Kidney capillary endothelial cell (primary cell): ENCODE measurements around the gene TESPA1.
"Not testable (repeated sequence)": the region's sequence is repeated elsewhere in the genome, so short reads cannot be mapped to it uniquely, and the experiment has no call there.

Source experiments
- DNase-seq: peaks from one replicate; pipeline ENCODE4 v3.0.0-alpha.2; 2018; ENCODE audit warnings: low spot score

The TESPA1 gene, protein sequence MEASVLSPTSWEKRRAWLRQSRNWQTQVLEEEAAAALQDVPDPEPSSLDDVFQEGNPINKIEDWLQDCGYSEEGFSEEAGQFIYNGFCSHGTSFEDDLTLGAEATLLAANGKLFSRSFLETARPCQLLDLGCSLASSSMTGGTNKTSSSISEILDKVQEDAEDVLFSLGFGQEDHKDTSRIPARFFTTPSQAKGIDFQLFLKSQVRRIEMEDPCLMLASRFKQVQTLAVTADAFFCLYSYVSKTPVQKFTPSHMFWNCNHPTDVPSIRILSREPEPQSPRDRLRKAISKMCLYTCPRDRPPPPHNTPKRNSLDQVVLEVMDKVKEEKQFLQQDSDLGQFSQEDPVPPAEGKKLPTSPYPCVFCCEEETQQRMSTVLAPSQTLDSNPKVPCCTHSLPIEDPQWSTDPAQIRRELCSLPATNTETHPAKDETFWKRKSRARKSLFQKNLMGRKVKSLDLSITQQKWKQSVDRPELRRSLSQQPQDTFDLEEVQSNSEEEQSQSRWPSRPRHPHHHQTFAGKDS

DNA sequence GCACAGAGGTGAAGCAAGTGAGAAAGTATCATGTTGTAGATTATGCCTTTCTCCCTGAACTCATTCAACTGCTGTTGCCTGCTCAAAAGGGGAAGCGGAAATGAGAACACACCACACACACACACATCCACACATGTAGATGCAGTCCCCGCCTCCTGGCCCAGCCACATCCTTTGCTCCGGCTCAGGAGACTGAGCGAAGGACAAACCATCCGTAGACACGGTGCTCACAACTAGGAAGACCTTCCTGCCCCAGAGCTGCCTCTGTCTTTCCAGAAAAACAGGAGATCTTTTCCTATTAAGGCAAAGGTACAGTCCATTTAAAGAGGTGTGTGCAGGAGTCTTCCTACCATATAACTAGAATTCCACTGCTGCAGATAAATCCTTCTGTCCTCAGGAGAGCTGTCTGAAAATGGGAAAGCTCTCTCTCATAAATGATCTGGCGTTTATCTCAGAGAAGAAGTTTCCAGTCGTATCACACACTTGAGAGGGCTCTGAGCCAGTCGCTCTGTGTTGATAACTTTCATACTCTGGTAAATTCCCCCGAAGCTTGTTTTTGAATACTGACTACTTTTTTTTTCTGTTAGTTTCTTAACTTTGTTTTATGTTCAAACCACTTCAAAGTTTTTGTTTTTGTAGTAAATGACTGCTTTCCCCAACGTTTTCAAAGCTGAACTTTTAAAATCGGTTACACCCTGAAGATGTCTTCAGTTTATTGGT, at the start of gene TESPA1:
TSS of gene TESPA1 (minus strand) at position 105 of the 719 bp plus-strand sequence. CDS start 10,200 bp downstream, outside the sequence.
- no peak for DNase-seq

DNA sequence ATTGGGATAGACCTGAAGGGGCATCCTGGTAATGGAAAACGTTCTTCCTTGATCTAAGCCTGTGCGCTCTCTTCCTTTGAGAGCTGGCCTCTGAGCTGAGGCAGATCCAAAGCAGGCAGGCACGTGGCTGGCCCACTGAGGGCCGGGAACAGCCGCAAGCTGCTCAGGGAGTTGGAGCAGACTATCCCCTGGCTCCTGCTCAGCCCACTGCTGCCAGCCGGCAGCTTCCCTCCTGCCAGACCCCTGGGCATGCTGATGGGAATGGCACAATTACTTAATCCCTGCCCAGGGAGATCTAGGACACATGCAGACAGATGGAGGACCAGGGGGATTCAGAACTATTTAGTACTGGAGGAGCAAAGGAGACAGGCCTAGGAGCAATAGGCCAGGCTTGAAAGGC, 49.7 kb upstream of the TESPA1 start:
- no peak for DNase-seq

DNA sequence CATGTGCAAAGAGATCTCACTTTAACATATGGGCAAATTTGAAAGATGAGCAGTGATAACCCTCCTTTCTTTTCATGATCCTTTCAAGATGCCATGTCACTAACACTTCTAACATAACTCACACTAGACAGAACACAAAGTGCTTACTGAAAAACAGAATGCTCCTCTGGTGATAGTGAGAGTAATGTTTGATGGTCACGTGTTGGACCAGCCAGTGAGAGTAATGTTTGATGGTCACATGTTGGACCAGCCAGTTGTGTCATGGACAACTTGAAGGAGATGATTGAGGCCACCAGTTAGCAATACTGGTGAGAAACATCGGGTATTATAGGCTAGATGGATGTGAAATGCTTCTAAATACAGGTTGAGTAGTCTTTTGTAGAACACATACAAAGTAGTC, 40.9 kb upstream of the TESPA1 start:
- DNase-seq = no peak

DNA sequence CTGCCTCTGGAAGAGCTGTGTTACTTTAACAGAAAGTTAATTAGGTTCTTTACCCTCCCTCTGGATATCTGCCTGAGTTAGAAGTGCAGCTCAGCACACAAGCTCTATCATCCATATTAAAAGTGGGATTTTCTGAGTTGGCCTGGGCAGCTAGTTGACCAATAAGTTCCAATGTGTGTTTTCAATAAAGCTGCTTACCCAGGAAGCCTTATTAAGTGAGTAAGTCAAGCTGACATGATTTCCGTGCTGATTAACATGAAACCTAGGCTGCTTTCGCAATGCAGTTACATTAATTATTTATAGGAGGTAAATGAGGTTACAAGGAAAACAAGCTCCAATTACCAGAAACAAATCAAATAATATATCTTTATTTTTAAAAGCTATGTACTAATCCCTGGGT, 40.0 kb upstream of the TESPA1 start:
- no peak for DNase-seq

DNA sequence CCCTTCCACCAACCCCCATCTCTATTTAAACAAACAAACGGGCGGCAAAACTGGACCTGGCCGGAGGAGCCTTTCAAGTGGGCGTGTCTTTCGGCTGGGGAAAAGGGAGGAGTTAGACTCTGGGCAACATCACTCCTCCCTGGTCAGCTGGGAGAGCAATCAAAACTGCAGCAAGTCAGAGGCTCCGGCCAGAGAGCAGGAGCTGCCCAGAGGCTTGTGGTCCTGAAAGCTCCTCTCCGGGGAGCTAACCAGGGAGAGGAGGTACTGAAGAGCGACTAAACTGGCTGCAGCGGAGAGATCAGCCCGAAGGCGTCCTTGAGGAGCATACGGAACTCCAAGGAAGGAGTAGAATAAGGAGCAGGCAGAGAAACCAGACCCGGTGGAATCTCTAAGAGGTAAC, 35.2 kb upstream of the TESPA1 start, which contains the start of gene NEUROD4:
TSS of gene NEUROD4 (plus strand) at position 191 of the 400 bp plus-strand sequence. CDS start 6,466 bp downstream, outside the sequence.
- DNase-seq = peak; percentile 48

DNA sequence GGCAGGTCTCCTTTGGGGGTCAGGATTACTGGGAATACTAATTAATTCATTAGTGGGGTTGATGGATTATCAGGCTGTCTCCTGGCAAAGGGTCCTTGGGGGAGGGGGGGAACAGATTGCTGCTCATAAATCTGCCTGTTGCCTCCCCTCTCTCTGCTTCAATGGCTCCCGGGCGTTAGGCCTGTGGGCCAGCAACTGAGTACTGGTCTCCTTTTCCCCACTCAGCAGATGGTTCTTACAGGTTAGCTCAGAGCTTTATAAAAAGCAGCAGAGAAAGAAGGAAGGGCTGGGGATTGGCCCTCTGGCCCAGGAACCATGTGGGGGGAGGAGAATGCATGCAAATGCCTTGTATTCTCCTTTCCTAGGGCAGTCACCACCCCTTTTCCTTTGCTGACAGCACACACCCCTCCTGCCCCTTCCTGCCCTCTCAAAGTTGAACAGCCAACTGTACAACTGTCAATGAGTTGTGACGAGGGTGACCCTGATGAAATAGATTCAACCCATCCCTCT, 32.9 kb upstream of the TESPA1 start:
- DNase-seq = no peak

DNA sequence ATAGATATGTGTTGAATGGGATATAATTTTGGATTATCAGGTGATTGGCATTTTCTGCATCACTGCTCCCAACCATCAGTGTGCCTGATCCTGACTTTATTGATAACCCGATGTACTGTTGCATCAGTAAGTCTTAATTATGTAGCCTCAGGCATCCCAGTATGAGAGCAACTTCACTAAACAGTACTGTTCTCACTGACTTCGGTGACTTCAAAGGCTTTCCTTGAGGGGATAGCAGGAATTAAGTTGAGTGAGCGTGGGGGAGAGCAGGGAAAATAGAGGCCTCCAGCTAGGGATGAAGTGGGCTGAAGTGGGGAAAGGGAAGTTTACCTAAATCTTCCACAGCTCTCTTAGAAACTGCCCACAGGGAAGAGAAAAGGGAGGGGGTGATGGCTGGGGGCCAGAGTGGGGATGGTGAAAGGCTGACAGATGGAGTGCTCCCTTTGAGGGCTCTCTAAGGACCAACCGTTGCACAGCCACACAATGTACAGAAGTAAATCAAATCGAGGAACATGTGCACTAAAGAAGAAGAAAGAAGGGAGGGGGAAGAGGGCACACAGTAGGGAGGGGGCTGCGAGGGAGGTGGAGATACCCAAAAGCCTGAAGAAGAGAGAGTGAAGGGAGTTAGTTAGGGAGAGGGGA, 24.5 kb upstream of the TESPA1 start:
- DNase-seq = no peak

DNA sequence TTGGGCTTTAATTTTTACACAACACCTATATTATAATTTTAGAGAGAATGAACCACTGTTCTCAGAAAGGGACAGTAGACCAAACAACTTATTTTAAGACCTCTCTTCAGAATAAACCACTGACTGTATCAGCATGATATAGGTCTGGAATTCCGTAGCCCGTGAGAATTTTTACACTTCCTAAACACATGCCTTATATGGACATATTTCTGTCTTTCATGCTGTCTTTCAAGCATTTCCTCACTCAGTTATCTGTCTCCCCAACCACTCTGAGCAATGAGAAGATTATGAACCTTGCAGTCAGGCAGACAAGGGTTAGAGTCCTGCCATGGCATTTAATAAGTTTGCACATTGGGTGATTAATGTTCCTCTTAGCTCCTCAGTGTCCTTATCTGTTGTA, 17.8 kb upstream of the TESPA1 start:
- DNase-seq = no peak

DNA sequence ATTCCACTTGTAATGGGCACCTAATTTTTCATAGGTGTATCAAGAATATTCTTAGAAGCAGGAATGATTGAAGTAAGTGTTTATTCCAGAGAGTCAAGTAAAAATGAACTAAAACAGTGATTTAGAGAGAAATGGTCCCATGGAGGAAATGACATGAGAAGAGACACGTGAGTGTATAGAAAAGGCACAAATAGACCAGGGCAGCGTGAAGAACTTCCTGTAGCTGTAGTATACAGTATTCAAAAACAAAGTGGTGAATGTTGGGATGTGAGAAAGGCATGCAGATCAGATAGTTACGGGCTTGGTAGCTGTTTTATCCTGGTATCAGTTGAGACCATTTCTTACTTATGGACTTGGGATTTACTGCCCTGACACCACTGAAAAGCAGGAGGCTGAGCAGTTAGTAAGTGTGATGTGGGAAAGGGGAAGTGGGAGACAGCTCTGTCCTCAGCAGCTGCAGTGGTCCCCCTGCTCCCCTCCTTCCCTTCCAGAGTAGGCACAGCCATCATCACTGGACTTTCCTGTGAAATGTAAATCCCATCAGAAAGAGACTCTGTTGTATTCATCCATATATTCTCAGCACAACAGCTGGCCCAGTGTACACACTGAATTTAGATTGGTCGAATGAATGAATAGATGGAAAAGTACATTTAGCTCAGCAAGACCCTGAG, 16.8 kb upstream of the TESPA1 start:
- DNase-seq = no peak

DNA sequence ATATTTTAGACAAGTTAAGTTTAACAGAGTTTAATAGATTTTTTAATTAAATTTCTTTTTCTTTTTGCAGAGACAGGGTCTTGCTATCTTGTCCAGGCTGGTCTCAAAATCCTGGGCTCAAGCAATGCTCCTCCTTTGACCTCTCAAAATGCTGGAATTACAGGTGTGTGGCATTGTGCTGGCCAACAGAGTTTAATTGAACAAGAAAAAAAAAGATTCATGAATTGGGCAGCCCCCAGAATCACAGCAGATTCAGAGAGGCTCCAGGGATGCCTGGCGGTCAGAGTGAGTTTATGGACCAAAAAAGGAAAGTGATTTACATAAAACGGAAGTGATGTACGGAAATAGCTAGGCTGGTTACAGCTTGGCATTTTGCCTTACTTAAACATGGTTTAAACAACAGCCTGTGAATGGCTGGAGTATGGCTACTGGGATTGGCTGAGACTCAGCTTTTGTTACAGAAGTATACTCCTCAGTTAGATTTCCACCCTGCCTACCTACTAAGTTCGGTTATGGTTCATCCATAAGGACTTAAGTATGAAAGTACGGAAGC, 14.5 kb upstream of the TESPA1 start:
- DNase-seq = no peak

DNA sequence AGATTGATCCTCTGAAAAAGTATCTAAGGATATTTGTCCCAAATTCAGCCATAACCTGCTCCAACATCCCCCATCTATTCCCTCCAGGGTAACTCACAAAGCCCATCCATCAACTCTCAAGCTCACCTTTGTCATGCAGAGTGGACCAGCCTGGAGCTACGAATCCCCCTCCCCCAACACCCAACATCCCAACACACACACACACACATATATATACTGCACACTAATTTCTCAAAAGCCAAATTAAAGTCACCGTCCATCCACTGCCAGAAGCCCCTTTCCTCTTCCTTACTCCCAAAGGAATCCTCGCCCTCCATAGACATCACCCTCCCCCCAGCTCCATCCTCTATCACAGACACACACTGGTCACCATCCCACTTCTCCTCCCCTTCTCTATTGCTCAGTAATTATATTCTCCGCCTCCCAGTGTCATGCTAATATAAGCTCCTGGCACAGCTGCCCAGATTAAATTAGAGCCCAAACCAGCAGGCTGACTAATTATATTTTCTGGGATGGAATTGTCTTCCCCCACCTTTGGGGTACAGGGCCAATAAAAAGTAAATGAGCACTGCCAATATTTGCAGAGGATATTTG, 13.5 kb upstream of the TESPA1 start:
- no peak for DNase-seq

DNA sequence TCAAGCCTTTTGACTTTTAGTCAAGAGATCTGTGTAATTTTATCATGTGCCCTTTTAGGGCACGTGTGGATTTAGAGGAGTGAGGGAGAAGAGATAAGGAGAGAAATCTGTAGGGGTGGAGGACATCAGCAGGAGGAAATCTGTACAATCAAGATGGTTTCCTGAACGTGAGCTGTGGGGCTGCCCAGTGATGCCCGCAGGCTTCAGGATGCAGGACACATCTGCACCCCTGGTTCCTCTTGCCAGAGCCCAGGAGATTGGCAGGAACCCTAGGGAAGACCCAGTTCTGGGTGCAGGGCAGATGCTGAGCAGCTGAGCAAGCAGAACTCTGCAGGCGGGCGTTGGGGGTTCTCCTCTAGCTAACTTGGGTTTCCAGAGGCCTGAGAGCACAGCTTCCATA, 11.6 kb upstream of the TESPA1 start:
- no peak for DNase-seq

DNA sequence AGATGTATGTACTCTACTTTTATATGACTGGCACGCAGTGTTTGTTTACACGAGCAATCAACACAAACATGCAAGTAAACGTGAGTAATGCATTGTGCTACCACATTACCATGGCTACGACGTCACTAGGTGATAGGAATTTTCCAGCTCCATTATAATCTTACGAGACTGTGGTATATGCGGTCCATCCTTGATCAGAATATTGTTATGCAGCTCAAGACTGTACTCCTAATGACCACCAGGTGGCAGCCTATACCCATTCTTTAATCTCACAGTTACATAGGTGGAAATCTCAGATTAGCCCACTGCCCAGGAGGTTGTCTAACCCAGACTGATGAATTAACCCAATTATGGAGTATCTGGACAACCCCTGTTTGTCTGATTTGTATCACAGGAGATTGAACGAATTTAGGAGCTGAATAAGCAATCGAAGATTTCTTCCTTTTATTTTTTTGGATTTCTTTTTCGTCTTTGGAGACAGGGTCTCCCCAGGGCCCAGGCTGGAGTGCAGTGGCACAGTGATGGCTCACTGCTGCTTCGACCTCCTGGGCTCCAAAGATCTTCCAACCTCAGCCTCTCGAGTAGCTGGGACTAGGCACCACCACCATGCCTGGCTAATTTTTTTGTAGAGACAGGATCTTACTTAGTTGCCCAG, 8.7 kb upstream of the TESPA1 start:
- peak; percentile 51 for DNase-seq

DNA sequence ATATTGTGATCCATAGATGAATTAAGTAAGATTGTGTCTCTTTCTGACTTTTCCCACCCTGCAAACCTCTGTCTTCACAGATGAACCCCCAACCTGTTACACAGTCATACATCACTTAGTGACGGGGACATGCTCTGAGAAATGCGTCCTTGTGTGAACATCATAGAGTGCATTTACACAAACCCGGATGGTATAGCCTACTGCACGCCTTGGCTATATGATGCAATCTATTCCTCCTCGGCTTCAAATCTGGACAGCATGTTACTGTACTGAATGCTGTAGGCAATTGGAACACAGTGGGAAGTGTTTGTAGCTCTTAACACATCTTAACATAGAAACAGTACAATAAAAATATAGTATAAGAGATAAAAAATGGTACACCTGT, 7.4 kb upstream of the TESPA1 start:
- DNase-seq = no peak

DNA sequence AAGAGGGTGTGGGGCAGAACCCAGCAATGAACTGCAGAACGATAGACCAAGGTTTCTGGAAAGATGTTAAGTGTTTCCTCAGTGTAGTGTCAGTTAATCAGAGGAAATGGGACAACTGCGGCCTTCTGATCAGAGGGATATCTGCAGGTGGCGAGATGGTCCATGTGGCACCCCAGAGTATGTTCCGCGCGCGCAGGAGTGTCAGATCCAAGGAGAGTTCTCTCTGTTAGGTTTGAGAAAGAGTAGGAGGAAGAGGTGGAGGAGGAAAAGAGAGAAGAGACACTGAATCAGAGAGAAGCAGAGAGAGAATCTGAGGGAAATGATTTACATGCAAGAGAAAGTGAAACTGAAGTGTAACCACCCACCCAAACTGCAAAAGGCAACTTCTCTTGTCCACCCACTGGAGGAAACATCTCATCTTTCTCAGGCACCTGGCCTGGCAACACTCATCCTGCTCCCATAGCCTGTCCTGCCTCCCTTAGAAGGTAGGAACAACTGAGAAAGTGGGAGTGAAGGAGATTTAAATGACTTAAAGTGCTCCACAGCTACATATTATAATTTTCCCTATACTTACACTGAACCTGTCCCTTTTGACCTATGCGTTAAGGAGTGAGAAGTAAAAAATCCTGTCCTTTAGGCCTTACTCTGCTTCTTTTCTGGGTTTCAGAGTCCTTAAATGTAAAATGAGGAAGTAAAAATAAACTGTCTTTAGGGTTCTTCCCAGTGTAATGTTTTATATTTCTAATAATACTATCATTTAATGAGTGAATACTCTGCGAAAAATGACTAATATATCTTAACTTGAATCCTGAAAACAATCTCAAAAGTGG, 6.8 kb upstream of the TESPA1 start:
- DNase-seq = no peak

DNA sequence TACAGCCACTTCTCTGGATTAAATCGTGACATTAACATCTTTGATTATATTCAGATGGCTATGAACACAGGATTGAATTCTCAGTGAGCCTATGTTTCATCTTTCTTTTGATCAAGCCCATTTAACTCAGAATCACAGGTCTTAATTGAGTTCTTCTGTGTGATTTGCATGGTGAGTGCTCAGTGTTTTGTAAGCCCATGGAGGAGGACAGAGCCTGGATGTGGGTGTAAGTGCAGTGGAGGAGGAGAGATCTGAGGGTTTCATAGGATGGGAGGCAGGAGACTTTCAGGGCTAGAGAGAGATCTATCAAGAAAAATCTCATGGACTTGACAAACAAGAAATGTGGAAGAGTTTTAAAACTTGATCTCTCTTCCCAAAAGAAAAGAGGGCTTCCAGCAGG, 5.3 kb upstream of the TESPA1 start:
- no peak for DNase-seq

DNA sequence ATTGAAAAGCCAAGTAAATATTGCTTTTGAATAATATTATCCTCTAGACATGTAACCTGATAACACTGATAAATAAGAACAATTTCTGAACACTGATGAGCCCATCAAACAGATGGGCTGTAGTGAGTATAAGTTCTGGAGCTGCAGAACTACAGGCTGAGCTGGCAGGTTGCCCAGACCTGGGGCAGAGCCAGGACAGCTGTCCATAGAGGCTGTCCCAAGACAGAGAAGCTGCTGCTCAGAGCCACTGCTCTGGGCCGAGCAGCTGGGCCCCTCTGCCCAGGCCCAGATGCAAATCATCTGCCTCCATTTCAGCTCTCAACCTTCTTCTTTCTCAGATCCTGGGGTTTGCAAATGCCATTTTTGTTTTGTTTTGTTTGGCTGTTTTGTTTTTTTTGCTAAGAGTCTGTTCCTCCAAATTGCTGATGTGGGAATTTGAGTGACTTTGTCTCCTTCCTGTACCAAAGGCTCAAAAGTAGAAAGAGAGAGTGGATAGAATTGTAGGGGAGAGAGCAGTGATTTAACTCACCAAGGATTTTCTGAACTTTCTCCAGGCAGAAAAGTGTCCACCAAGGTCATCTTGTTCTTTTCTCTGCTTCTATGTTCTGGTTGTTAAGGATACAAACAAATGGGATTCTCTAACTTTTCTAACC, 4.0 kb upstream of the TESPA1 start:
- no peak for DNase-seq

DNA sequence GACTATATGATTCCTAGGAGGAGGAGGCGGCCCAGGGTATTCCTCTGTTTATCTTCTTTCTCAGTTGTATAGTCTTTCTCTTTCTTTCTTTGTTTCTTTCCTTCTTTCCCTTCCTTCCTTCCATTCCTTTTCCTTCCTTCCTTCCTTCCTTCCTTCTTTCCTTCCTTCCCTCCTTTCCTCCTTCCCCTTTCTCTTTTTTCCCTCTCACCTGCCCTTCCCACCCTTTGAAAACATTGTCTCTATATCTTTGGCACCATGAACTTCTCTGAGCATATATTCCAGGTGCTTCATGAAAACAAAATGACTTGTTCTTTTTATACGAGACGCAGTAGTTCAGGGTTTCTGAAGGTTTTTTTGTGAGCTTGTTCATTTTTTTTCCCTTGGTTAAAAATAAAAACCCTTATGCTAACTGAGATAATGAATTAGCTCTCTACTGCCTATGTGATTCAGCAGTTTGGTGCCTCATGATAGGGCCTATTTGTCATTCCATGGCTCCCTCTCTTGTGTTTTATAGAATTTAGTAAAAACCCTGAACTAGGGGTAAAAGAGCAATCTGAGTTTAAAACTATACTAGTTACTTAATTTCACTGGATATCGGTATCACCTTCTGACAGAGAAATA, 3.2 kb upstream of the TESPA1 start:
- DNase-seq = no peak

DNA sequence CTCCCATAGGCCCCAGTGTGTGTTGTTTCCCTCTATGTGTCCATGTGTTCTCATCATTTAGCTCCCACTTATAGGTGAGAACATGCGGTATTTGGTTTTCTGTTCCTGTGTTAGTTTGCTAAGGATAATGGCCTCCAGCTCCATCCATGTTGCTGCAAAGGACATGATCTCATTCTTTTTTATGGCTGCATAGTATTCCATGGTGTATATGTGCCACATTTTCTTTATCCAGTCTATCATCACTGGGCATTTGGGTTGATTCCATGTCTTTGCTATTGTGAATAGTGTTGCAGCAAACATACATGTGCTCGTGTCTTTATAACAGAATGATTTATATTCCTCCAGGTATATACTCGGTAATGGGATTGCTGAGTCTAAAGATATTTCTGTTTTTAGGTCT, 2.2 kb upstream of the TESPA1 start:
- DNase-seq = not testable (repeated sequence)
